ENCODE results near the gene ACHE. TPM values are rescaled to one million over a fixed set of nuclear protein-coding genes. Genes with fewer than 3 reads are reported as not detected.
A peak's percentile ranks its signal among the peaks of the same experiment; 100 is the strongest.
"Not testable (repeated sequence)": the region's sequence is repeated elsewhere in the genome, so short reads cannot be mapped to it uniquely, and the experiment has no call there.

Gene ACHE
- not detected in 2 replicates for total RNA-seq (2014; rRNA removed; shearing (Covaris generic))

DNA sequence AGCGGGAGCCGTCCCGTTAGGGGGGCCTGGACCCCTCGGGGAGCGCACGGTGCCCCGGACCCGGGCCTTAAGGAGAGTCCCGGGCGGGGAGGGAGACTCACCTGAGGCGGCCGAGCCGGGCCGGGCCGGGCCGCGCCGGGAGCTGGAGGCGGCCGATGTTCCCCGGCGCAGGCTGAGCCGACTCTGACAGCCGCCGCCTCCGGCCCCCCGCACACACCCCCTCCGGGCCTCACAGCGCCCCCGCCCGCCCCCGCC is at the start of gene ACHE:
ACHE (minus strand) TSS at position 188 of the 255 bp plus-strand sequence. CDS start 1,656 bp downstream, outside the sequence.
- DNase-seq (ENCODE audit: low read depth) = no peak

- no peak for DNase-seq (ENCODE audit: low read depth)
Measured at GRCh38 chr7:100944138-100944537, 48.5 kb upstream of the ACHE start.

DNA sequence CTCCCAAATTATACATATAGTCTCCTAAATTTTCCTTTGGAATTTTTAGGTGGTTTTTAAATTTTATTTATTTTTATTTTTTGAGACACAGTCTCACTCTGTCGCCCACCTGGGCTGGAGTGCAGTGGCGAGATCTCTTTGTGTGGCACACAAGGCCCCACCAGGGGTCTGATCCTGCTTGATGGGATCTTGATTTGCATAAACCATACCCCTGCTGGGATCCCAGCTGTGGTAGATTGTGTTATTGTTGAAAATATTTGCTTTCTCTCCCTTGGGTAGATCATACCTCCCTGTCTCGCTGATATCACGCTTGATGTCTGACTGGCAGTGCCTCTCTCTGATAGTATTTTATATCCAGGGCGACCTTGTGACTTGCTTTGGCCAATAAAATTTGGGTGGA is 48.0 kb upstream of the ACHE start:
- DNase-seq (ENCODE audit: low read depth) = no peak

DNA sequence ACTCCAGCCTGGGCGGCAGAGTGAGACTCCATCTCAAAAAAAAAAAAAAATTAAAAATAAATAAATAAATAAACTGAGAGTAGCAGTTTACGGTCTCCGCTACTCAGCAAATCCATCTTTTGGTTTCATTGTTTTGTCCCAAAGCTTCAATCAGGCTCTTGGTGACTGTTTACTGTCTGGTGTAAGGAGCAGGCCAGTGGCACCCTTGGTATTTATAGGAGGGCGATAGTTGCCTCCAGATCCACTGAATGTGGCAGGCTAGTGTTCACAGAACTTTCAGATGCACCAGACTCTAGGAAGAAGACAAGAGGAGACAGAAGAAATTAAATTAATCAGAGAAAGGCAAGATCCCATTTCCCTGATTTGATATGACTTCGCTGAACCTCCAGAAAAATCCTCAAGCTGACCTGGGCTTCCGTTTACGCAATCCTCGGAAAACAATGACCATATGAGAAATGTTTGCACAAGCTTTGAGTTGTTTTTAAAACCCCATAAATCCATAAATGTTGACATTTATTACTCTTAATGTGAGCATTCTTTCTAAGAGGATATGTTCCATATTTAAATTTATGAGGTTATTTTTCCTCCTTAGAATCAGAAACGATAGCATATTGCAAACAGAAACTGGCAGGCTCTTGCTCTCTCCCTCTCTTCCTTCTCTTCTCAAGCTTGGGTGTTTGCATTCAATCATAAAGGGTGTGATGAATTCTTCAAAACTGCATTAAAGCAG is 46.5 kb upstream of the ACHE start:
- no peak for DNase-seq (ENCODE audit: low read depth)

- not testable (repeated sequence) for DNase-seq (ENCODE audit: low read depth)
Measured at GRCh38 chr7:100936167-100936566, 40.5 kb upstream of the ACHE start.

DNA sequence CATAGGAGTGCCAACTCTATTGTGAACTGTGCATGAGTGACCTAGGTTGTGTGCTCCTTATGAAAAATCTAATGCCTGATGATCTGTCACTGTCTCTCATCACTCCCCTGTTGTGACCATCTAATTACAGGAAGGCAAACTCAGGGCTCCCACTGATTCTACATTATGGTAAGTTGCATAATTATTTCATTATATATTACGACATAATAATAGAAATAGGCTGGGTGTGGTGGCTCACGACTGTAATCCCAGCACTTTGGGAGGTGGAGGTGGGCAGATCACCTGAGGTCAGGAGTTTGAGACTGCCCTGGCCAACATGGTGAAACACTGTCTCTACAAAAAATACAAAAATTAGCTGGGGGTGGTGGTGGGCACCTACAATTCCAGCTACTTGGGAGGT is 39.7 kb upstream of the ACHE start:
- not testable (repeated sequence) for DNase-seq (ENCODE audit: low read depth)

DNA sequence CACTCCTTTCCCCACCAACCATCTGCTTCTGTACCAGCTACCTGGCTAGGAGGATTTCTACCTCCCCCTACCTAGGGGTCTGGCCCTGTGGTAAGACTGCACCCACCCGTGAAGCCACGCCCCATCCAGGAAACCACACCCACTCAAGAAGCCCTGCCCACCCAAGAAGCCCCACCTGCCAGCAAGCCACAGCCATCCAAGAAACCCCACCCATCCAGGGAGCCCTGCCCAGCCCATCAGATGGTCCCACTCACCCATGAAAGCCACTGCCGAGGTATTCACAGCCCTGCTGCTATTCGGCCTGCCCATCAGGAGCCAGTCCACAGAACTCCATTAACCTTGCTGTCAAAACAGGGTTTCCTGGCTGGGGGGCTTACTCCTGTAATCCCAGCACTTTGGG is 38.0 kb upstream of the ACHE start:
- no peak for DNase-seq (ENCODE audit: low read depth)

GRCh38 chr7:100929808-100930174 is 34.1 kb upstream of the ACHE start:
- no peak for DNase-seq (ENCODE audit: low read depth)

GRCh38 chr7:100923616-100924015 is 27.9 kb upstream of the ACHE start:
- not testable (repeated sequence) for DNase-seq (ENCODE audit: low read depth)

- no peak for DNase-seq (ENCODE audit: low read depth)
Measured at GRCh38 chr7:100921039-100921438, 25.4 kb upstream of the ACHE start.

- DNase-seq (ENCODE audit: low read depth) = not testable (repeated sequence)
Measured at GRCh38 chr7:100919779-100920437, 24.2 kb upstream of the ACHE start.

GRCh38 chr7:100919335-100919734 is 23.6 kb upstream of the ACHE start:
- not testable (repeated sequence) for DNase-seq (ENCODE audit: low read depth)

GRCh38 chr7:100914879-100915447 is 19.3 kb upstream of the ACHE start:
- peak; percentile 81 for DNase-seq (ENCODE audit: low read depth)

- DNase-seq (ENCODE audit: low read depth) = peak; percentile 57
Measured at GRCh38 chr7:100914208-100914878, 18.7 kb upstream of the ACHE start.

DNA sequence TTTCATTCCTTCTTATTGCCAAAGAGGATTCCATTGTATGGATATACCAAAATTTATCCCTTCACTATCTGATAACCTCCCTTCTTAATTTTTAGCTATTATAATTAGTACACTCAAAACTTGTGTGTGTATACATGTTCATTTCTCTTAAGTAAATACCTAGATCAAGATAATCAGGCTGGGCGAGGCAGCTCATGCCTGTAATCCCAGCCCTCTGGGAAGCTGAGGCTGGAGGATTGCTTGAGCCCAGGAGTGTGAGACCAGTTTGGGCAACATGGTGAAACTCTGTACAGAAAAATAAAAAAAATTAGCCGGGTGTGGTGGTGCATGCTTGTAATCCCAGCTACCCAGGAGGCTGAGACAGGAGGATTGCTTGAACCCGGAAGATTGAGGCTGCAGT is 15.8 kb upstream of the ACHE start:
- no peak for DNase-seq (ENCODE audit: low read depth)

DNA sequence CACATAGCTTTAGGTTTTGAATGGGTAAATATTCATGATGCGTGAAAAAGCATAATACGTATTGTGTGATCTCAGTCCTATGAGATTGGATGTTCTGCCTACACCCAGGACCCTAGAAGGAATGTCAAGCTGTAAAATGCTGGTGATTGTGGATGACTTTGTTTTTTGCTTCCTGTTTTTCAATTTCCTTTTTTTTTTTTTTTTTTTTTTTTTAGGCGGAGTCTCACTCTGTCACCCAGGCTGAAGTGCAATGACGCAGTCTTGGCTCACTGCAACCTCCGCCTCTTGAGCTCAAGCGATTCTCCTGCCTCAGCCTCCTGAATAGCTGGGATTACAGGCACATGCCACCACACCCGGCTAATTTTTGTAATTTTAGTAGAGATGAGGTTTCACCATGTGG is 14.8 kb upstream of the ACHE start:
- not testable (repeated sequence) for DNase-seq (ENCODE audit: low read depth)

GRCh38 chr7:100908512-100908911 is 12.8 kb upstream of the ACHE start:
- DNase-seq (ENCODE audit: low read depth) = no peak

GRCh38 chr7:100902638-100903037 is 7.0 kb upstream of the ACHE start:
- DNase-seq (ENCODE audit: low read depth) = no peak

GRCh38 chr7:100901921-100902332 is 6.2 kb upstream of the ACHE start:
- DNase-seq (ENCODE audit: low read depth) = no peak

DNA sequence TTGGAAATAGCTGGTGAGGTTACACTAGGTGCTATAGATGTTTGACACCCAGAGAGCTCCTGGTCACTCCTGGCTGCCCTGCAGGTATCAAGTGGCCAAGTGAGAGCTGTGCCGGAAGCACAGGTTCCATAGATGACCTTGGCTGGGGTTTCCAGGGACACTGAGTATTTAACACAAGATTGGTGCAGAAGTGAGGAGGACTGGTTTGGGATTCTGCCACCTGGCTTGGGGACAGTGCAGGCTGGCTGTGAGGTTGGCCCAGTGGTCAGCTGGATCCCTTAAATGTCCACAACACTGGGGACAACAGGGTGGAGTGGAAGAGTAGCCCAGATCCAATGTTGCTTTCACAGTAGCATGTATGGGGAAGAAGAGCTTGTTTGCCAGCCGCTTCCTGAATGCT is 5.3 kb upstream of the ACHE start:
- DNase-seq (ENCODE audit: low read depth) = no peak

- no peak for DNase-seq (ENCODE audit: low read depth)
Measured at GRCh38 chr7:100899432-100899831, 3.7 kb upstream of the ACHE start.

- no peak for DNase-seq (ENCODE audit: low read depth)
Measured at GRCh38 chr7:100897772-100898454, 2.2 kb upstream of the ACHE start.

All from M059J (cell line).